ENCODE measurements around the gene LMOD1. TPM values are rescaled to one million over a fixed set of nuclear protein-coding genes. Genes with fewer than 3 reads are reported as not detected.
"Not testable (repeated sequence)": the region's sequence is repeated elsewhere in the genome, so short reads cannot be mapped to it uniquely, and the experiment has no call there.

LMOD1 gene
- total RNA-seq, 1 donor from 2014 or later: under 0.01 TPM

DNA sequence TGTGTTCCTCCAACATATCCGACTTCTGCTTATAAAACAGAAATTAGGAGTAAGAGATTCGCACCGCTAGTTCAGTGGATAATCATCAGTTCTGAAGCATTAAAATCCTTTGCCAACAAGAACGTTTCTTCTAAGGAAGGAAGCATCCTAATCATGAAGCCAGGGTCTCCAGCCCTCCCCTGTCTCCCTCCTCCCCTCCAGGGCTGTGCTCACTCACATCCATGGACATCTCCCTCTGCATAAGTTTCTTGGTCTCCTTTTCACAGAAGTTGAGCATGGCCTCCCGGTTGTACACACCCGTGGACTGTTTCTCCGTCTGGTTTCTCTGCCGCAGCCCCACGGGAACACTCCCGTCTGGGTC, 505 bp downstream of the LMOD1 start:
- DNase-seq: no peak

DNA sequence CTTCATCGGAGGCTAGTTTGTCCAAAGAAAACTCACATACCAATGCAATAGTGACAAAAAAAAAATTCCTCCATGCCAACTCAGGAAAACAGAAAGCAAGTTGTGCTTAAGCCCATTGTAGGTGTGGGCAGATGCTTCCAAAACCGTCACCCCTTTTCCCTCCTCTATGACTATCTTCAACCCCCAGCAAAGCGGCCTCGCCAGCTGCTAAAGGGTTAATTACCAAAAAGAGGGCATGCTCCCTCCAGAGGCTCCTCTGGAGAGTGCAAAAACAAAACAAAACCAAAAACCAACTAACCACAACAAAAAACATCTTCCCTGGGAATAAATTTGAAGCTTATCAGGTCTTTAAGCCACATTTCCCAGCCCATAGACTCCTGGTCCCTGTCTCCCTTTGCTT, 1.2 kb downstream of the LMOD1 start:
- DNase-seq: no peak

DNA sequence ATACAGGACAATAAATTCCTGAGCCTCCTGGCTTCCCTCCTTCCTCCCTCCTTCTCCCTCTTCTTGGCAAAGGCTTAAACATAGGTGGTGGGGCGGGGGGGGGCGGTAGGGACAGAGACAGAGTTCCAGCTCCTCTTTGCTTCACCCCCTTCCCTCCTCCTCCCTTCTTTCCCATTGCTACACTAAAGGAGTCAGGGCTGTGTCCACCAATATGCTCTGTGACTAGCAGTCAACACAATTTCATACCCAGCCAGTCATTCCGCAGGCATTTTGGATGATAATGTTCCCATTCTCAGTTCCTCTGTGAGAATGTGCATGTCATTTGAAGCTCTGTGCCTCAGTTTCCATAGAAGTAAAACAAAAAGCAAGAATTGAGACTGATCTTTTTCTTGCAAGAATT, 1.7 kb downstream of the LMOD1 start:
- no peak for DNase-seq

DNA sequence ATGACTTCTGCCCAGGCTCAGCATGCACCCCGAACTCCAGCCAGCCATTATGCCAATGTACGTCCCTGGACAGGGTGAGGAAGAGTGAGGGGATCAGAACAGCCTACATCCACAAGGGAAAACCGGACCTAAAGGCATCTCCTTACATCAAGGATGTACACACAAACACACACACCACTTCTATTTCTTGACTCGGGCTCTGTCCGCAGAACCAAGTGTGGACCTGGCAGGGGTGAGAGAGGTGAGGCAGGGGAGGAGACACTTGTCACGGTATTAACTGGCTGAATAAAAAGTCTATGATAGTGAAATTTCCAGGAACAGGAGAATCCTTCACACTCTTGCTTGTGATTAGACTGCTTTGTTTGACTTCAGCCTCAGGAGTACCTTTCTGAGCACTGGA, 2.3 kb downstream of the LMOD1 start:
- no peak for DNase-seq

DNA sequence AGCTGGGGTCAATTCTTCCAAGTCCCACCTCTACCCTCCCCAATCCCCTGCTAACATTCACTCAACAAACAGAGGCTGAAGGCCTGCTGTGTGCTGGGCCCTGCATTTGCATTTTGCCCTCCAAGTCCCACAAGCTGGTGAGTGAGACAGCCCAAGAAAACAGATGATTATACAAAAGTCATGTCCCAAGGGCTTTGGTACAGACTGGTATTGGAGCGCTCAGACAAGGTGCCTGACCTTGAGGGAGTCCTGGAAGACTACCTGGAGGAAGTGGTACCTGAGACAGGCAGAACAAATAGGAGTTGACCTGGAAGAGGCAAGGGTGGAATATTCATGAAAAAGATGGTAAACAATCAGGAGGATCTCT, 4.2 kb downstream of the LMOD1 start:
- DNase-seq: no peak

DNA sequence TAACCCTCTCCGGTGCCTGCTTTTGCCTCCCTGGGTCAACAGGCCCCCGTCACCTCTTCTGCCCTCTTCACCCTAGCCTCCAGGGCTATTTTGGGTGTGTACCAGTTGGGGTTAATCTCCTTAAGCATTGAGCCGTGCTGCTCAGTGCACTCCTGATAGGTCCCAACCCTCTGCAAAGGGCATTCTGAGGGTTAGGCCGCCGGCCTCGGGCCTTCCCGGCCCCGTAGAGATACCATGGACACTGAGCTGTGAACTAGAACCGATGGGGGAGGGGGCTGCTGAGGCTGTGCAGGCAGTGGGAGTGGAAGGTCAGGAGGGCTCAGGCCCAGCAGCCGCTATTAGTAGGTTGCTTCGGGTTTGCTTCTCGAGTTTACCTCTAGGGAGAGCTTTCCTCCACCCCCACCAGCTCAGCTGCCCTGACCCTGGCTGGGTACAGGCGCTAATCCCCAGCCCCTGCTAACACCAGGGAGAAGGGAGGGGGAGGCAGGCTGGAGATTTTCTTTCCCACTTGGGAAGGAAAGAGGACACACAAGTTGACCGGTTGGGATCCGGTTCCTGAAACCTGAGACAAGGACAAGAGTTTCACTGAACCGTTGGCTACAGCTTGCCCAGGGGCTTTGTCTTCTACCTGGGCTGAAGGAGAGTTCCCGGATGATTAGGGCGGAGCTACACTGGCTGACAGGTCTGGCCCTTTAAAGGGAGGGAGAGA, 4.8 kb downstream of the LMOD1 start:
- DNase-seq: no peak

DNA sequence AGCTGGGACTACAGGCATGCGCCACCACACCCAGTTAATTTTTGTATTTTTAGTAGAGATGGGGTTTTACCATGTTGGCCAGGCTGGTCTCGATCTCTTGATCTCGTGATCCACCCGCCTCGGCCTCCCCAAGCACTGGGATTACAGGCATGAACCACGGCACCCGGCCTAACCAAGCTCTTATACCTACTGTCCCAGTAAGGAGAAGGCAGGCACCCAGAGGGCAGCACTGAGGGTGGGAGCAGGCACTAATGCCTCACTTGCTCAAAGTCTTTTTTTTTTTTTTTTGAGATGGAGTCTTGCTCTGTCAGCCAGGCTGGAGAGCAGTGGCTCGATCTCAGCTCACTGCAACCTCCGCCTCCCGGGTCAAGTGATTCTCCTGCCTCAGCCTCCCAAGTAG, 6.0 kb downstream of the LMOD1 start:
- not testable (repeated sequence) for DNase-seq

DNA sequence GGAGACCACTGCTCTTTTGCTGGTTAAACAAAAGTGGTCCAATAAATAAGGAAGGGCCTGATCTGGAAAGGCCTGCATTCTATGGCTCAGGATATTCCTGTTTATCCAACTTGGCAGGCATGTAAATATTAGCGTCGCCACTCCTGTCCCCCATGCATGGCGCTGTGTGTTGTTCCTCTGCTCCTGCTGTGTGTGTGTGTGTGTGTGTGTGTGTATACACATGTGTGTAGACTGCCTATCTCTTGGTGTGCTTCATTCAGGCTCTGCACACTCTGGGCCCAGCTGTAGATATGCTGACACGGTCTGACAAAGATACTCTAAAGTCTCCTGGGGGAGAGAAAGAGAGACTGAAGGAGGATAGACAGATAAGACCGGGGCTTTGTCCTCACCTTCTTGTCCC, 6.8 kb downstream of the LMOD1 start:
- DNase-seq: no peak

DNA sequence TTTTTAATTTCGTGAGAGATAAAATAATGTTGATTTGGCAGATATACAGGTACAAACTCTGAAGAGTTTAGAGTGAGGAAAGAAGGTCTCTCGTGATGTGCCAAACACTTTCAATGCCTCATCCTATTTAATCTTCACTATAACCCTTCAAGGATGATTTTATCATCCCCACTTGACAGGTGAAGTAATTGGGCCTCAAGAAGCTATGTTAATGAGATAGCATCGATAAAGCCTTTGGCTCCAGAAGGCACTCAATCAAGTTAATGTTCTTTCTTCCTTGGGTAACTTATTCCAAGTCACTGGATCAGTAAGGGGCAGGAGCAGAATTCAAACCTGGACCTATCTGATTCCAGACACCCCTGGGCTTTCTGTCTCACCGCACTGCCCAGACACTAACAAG, 7.2 kb downstream of the LMOD1 start:
- no peak for DNase-seq

DNA sequence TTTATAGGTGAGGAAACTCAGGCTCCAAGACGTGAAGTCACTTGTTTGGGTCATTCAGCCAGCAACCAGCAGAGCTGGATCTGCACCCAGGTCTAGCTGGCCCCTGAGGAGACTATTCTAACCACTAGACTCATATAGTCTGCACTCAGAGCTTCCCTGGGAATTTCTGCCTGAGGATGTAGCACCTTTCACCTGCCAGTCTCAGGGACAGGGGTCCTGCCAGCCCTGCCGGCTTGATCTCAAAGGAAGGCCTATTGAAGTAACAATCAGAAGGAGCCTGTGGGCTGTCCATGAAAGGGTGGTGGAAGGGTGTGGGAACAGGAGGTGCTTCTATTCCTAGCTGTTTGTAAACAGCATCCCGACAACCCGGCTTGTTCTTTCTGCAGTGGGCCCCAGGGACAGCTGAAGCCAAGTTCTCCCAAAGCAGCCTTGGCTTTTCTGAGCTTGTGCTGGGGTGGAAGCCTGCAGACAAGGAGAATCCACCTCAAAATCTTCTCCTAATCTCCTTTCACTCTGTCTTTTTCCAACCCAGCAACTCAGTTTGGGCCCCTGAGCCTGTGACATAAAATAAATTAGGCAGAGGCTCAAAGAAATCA, 7.8 kb downstream of the LMOD1 start:
- DNase-seq: no peak

DNA sequence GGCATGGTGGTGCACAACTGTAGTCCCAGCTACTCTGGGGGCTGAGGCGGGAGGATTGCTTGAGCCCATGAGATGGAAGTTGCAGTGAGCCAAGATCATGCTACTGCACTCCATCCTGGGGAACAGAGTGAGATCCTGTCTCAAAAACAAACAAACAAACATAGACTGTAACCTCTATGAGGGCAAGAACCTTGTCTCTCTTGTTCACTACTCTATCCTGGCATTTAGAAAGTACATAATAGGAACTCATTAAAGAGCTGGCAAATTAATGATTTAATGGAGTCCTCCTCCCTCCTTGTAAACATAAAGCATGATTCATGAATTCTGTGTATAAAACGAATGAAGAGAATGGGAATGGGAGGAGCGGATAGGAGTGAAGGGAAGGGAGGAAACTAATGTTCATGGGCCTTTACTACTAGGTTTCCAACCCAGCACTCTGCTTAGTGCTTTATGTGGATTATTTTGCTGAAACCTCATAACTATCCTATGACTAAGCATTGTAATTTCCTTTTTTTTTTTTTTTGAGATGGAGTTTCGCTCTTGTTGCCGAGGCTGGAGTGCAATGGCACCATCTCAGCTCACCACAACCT, 8.6 kb downstream of the LMOD1 start:
- DNase-seq: peak; percentile 64

DNA sequence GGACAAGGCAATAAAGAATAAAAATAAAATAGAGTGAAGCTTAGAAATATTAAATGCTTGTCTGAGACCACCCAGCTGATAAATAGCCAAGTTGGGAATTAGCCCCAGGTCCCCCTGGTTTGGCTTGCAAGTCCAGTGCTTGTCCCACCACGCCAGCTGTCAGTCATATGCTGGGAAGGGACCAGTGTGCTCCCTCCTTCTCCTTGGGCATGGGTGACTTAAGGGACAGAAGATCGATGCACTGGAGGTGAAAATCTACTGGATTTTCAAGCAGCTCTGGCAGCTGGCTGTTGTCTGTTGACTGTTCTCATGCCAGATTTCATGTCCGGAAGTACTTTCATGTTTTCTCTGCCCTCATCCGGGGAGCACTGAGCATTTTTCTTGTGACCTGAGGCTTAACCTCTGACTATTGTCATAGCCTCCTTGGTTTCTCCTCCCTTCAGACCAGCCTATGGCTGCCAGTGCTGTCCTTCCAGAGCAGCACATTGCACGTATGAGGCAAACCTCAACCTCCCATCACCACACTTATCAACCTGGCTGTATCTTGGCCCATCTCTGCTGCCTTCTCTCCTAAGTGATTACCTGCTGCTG, 12.4 kb downstream of the LMOD1 start:
- DNase-seq: no peak

DNA sequence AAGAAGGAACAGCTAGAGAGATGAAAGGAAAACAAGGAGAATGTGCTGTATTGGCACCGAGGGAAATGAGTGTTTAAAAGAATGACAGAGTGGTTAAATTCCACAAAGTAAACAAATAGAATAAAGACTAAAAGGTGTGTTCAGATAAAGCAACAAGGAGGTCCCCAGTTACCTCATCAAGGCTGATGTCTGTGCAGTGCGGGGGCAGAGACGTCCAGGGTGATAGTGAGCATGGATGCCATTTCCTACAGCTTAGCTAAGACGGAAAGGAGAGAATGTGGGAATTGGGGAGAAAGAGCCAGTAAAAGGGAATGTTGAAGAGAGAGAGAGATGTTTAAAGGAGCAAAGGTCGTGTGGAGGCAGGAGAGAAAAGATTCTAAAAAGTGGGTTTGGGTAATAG, 15.5 kb downstream of the LMOD1 start:
- DNase-seq: no peak

DNA sequence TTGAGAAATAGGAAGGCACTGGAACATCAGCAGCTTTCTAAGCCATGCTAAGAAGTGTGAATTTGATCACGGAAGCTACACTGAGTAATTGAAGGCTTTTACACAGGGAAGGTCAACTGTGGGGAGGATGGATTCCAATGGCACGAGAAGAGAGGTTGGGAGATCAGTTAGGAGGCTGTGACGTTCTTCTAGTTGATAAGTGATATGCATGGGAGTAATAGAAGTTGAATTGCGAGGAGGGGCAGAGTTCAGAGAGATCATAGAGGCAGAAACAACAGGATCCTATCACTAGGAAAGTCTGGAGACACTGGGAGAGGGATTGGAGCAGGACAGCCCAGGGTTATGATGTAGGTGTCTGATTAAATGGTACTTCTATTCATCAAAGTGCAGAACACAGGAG, 16.2 kb downstream of the LMOD1 start:
- no peak for DNase-seq

DNA sequence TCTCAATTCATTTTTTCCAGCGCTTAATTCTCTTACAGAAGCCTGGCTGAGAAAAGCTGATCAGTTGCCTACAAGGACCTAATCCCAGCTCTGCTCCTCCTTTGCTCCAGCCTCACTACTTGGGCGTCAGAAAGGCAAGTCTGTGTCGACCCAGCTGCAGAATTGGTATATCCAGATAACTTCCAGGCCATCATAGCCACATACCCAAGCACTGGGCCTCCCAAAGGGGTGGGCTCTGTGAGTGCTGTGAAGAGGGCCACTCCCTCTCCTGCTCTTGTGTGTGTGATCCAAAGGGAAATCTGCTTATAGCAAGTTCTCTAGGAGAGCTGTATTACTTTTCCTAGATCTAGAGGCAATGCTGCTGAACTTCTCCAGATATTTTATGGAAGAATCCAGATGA, 18.1 kb downstream of the LMOD1 start:
- no peak for DNase-seq

DNA sequence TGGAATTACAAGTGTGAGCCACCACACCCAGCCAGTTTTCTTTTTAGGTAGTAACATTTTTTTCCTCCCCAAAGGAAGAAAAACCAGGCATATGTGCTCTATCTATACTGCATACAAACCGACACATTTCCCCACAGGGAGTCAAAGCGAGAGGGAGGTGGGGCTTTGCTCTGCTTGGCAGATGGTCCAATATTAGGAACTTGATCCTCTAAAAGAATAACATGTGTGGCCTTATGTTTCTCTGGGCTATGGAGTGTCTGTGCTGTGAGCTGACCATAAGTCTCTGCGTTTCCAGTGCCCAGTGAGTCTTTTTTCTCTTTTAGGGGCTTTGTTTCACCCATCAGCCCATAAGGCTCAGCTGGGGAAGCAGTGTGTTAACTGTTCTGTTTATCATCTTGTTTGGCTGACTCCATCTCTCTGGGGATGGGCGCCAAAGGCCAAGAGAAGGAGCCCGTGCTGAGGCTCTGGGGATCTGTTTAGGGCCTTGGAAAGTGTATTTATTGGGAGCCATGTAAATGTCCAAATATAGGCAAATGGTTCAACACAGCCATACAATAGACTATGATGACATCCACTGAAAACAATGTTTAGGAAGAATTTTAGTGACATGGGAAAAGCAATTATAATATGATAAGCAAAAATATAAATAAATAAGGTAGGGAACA, 20.2 kb downstream of the LMOD1 start:
- no peak for DNase-seq

DNA sequence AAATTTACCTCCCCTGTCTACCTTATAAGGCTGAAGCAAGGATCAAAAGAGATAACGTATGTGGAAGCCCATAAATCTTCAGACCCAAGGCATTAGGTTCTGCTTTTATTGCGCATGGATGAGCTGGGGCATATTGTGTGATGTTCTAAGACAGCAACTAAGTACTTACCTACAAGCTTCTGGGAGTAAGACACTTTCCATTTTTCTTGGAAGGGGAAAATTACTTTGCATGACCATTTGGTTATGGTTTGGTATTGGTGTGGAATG, 21.1 kb downstream of the LMOD1 start:
- no peak for DNase-seq

DNA sequence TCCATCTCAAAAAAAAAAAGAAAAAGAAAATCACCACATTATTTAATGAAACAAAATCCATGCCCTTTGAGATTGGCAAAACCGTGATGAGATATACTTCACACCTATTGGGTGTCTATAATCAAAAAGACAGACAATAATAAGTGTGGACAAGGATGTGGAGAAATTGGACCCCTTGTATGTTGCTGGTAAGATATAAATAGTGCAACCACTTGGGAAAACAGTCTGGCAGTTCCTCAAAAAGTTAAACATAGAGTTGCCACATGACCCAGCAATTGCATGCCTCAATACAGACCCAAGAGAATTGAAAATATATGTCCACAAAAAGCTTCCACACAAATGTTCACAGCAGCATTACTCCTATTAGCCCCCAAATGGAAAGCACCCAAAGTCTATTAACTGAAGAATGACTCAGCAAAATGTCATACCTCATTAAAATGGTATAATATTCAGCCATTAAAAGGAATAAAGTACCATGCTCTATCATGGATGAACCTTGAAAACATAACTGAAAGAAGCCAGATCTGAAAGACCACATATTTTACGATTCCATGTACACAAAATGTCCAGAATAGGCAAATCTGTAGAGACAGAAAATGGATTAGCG, 24.3 kb downstream of the LMOD1 start:
- no peak for DNase-seq

DNA sequence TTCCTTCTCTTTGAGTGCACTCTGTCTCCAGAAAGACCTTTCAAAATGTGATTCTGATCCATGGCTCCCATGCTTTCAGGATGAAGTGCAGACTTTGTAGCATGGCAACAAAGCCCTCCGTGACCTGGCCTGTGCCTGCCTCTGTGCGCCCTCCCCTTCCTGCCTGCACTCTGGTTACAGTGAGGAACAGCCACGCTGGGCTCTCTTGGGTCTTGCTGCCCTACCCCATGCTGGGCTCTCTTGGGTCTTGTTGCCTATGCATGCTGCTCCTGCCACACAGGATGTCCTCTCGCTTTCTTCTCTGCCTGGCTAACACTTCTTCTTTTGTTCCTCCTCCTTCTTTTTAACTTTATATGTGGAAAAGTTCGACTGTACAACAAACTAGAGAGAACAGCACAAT, 28.0 kb downstream of the LMOD1 start:
- DNase-seq: no peak

DNA sequence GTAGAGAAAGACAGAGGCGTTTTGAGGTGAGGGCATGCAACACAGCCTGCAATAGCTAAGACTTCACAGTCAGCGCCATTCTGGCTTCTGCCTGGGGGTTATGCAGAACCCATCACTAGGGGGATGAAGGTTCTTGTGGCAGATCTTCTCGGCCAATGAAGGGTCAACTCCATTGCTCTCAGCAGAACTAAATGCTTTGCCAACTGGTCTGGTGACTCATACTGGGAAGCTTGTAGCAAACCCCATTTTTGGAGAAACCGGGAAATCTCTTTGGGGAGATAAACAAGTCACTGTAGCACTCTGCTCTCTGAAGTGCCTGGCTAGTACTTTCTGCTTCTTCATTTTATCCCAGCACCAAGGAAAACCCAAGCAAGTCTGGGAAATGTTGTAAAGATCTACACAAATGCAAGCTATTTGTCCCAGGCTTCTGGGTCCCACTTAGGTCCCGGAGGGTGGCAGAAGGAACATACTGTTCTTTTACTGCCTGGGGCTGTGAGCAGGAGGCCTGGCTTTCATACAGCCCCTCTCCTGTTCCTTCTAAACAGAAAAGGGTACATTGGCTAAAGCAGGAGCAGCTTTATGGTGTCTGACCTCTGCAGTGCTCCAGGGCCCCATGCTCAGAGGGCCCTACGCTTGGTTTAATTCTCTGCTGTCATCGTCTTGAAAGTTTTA, 28.9 kb downstream of the LMOD1 start:
- peak; percentile 85 for DNase-seq

DNA sequence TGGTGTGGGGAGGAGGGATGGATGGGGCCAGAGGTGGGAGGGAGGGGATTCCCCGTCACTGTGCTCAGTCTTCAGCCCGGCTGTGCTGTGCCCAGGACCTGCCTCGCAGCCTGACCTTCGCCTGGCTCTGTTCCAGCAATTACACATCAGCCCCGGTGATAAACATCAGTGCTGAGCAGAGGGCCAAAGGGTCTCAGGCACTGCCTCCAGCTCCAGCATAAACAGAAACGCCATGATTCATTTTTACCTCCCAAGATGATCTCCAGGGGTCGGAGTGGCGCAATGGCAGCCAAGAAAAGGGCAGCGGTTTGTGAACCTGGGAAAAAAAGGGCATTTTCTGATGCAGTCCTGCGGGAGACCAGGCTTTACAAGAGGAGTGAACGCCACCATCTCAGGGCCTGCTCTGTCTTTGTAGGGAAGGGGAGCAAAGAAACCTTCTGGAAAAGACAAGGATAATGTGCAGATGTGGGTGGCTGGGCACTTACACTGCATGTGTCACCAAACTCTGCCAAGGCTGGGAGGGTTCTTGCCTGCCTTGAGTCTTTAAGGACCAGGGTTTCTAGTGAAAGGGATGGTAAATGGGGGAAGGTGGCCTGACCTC, 29.6 kb downstream of the LMOD1 start:
- peak; percentile 96 for DNase-seq

DNA sequence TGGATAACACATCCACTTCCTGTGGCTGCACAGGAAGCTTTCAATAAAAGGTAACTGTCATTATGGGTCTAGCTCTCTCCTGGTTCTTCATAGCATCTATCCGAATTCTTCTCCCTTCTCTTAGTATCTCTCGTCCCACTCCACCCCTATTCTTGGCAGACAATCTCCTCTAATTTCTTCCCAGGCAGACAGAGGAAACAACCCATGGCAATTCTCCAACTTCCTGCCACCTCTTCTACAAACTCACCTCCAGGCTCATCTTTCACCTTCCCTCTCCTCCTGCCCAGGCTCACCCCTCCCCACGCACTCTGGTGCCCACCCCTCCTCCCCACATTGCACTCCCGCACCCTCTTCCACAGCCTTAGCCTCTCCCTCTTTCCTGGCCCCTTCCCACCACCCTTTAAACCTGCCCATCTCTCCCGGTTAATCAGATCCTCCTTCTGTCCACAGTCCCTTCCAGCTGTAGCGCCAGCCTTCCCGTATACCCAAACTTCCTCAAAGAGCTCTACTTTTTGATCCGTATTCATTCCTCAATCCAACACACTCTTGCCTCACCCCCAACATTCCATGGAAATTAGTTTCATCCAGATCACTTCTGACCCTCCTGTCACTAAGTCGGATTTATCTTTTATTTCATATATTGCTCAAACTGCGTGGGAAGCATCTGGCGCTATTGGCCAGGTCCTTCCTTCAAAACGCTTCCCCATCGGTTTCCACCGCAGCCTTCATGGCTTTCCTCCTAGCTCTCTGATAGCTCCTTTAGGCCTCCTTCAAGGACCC, 31.7 kb downstream of the LMOD1 start:
- no peak for DNase-seq
